Measurements from ENCODE around the gene PTPRQ. TPM values are rescaled to one million over a fixed set of nuclear protein-coding genes. Genes with fewer than 3 reads are reported as not detected.

The PTPRQ gene
- total and polyA plus RNA-seq, 9 of the 15 experiments (the other 6 are each of a cell fraction or from before 2014, with no cell fraction given), result not detected

DNA sequence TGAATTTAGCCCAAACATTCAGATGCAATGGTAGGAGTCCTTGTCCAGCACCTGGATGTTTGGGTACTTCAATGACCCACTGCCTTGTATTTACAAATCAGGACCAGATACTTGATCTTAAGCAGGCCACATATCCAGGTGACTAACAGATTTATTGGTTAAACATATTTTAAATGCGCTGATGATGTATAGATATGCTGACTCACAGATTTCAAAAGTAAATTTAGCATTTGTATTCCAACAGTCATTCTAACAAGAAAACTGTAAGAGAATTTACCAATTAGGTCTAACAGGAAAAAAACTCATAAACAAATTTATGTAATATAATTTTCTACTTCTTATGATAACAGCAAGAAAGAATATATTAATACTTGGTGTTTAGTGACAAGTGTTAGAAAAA, 234.0 kb downstream of the PTPRQ start:
- POLR2A ChIA-PET, result no interaction called here
- Histone ChIP-seq H3K4me2 (ENCODE audit: insufficient read depth, low read length) (no peak overlapping the region), H2AFZ (ENCODE audit: low read depth, low read length) (no peak overlapping the region), H3K27me3 (ENCODE audit: control insufficient read depth in 2 of 2, insufficient read depth in 2 of 2, low read length in 2 of 2) (no peaks in the 10 kb centered on the region), H3K4me1 (replicated peaks in 1 of 2; ENCODE audit: control insufficient read depth in 2 of 2, insufficient read depth in 2 of 2, low read length in 2 of 2) (no peaks in the 10 kb centered on the region), H4K20me1 (replicated peaks; ENCODE audit: control insufficient read depth, insufficient read depth, low read length) (no peaks in the 10 kb centered on the region), H3K27ac (ENCODE audit: extremely low read depth, low read depth, low read length) (no peak overlapping the region), H3K9ac (ENCODE audit: insufficient read depth in 1 of 2, low read depth in 2 of 2, low read length in 2 of 2) (no peak overlapping the region), H3K79me2 (ENCODE audit: control insufficient read depth, insufficient read depth, low read length) (no peaks in the 10 kb centered on the region), H3K36me3 (ENCODE audit: control insufficient read depth, insufficient read depth, low read length) (no peaks in the 10 kb centered on the region), H3K9me3 (replicated peaks; ENCODE audit: control insufficient read depth, insufficient read depth, low read depth, low read length) (0 out of 2 replicates have a peak, but pooled peaks cover 2% of the 10 kb centered on the region), H3K4me3 (no peak overlapping the region), H3K9me1 (ENCODE audit: control insufficient read depth, insufficient read depth, low read length) (no peaks in the 10 kb centered on the region)
- DNase-seq (ENCODE audit: extremely low read depth in 1 of 4, low spot score in 3 of 4) (no peak), FAIRE-seq (no peak), ATAC-seq (no peak)
- intact Hi-C loops (cut with micrococcal nuclease) (no loop called here), in situ Hi-C loops (cut with MboI) (no loop called here)
- TF ChIP-seq, protein P1, sequence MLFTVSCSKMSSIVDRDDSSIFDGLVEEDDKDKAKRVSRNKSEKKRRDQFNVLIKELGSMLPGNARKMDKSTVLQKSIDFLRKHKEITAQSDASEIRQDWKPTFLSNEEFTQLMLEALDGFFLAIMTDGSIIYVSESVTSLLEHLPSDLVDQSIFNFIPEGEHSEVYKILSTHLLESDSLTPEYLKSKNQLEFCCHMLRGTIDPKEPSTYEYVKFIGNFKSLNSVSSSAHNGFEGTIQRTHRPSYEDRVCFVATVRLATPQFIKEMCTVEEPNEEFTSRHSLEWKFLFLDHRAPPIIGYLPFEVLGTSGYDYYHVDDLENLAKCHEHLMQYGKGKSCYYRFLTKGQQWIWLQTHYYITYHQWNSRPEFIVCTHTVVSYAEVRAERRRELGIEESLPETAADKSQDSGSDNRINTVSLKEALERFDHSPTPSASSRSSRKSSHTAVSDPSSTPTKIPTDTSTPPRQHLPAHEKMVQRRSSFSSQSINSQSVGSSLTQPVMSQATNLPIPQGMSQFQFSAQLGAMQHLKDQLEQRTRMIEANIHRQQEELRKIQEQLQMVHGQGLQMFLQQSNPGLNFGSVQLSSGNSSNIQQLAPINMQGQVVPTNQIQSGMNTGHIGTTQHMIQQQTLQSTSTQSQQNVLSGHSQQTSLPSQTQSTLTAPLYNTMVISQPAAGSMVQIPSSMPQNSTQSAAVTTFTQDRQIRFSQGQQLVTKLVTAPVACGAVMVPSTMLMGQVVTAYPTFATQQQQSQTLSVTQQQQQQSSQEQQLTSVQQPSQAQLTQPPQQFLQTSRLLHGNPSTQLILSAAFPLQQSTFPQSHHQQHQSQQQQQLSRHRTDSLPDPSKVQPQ (CRISPR knock-in tag; IDR thresholded peaks at IDR 0.05; ENCODE audit: borderline replicate concordance), result no peak
- peak; percentile 49; the same call in 1 of the 2 replicates for TF ChIP-seq ZNF316 (IDR thresholded peaks at IDR 0.05)
- BruUV-seq (replicated peaks), result no TSS peak
- CTCF ChIA-PET (ENCODE audit: low intra/inter-chr PET ratio), result no interaction called here
- WGBS (ENCODE audit: insufficient coverage, low coverage, missing lambda C conversion rate), result 0% methylated on average over 1 of the region's 1 CpG

Data from K562 (cell line).